HG03064 (cell line): Measurements from ENCODE around the gene LINC00305.

ENCODE experiments used
- ATAC-seq: cut with Tn5 transposase; IDR thresholded peaks from one replicate; pipeline ENCODE4 v1.9.1; 2021; ENCODE audit warnings: low read depth; ENCODE audit not compliant: unreplicated experiment

The LINC00305 gene

DNA sequence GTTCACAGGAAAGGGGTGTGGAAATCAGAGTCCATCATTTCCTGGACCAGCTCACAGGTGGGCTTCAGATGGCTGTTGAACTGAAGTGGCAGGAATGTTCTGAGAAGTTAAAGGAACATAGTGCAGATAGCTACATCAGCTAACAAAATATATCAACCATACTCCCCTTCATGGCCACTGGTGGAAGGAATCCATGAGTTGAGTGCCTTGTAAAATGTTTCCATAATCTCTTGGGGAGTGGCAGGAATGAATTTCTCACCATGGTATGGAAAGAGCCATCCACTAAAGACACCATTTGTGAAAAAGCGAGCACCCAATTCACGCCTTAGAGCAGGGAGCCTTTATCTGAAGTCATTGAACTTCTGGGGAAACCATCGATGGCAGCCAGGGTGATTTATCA, at the start of gene LINC00305:
LINC00305 (minus strand) TSS at position 101 of the 400 bp plus-strand sequence.
- ATAC-seq: no peak

DNA sequence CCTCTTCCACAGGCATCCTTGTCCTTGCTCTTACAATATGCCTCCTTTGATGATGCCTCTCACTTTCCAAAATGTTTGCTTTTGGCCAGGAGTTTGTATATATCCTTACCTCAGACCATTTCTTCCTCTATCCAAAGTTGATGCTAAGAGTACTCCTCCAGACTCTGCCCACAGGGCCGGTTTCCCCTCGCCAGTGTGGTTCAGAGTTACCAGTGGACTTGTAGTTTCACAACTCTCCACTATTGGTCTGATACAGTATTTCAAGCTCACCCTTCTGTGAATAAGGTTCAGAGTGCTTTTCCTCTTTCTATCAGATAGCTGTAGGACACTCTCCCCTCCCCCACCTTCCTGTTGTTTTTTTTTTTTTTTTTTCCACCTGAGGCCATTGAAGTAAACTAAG, 42.2 kb upstream of the LINC00305 start:
- ATAC-seq: no peak

DNA sequence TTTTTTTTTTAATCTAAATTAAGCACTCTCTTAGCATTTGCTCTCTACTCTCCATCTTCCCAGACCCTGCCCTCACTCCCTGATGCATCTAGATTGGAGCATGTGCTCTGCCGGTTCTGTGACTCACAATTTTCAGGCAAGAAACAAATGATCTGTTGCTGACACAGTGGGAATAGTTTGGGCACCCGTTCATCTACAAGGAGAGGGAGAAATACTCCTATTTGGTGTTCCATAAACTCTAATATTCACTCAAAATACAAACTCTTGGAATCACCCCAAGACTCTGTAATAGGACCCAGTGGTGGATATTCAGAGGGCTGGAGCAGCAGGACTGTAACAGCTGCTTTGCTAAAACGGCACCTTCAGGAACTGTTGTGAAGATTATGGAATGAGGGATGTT, 37.1 kb upstream of the LINC00305 start:
- no peak for ATAC-seq

DNA sequence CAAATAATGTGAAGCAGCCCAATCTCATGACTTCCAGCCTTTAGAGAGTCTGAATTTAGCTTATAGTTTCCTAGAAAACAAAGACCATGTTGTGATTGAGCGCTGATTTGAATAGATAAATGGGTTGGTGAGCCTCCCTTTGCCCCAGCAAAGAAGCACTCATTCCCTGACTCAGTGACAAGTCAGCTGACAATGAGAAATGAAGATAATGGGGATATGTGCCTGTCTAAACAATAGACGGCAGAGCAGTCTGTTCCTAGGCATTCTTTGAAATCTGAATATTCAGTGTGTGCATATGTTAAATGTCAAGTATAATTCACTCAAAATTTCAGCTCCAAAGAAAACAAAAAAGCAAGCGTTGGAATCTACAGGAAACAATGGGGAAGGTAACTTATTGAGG, 34.8 kb upstream of the LINC00305 start:
- ATAC-seq: no peak

DNA sequence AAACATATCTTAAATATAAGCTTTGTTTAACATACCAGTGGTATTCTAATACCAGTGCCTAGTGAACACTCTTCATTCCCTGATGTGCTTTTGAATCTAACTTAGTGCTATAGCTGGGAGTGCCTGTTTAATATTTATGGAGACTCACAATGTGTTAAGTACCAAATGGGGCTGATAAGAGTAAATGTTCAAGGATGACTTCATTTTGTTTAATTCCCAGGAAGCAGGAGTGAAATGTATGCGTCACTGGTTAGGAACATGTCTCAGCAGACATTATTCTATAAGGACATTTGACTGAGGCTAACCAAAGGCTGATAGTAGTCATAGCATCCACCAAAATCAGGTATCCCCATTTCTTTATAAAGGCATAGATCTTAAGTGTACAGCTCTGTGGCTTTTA, 31.7 kb upstream of the LINC00305 start:
- no peak for ATAC-seq

DNA sequence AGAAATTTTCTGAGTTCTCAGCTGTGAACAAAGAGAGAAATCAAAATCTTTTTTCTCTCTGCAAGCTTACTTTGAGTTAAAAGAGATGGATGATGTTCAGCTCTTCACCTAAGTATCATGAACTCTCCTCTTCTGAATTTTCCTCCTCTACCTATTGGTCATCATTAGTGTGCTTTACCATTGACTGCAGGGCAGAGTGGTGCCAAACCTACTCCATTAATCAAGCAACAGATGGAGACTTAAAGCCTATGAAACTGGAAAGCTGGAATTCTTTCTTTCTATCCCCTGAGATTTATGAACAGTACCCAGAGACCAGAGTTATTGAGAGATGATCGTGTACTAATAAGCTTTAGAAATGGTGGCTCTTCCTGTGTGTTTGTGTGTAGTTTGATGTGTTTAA, 31.3 kb upstream of the LINC00305 start:
- no peak for ATAC-seq

DNA sequence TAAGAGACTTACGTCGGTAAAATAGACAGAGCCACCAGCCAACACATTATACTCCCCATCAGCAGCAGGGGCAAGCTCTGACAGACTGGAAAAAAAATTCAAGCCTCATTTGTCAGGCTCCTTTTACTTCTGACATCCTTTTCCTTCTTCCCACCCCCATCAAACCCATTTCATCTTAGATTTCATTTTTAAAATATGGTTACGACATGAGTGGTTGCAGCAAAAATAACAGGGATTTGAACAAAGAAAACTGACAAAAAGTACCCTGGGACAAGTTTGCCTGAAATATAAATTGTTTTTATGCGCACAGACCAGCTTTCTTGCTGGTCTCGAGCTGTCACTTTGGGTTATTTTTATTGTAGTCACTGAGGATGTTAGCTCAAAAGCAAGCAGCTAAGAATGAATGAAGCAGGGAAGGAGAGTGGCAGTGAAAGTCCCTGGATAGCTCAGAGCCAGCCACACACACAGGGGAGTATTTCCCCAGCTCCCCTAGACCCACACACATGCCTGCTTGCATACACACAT, 30.7 kb upstream of the LINC00305 start:
- no peak for ATAC-seq

DNA sequence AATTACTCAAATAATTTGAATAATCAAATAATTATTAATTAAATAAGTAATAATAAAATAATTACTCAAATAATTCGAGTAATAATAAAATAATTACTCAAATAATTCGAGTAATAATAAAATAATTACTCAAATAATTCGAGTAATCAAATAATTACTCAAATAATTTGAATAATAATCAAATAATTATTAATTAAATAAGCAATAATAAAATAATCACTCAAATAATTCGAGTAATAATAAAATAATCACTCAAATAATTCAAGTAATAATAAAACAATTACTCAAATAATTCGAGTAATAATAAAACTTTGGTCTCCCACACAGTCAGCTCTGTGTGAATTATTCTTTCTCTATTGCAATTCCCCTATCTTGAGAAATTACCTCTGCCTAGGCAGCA, 30.0 kb upstream of the LINC00305 start:
- ATAC-seq: no peak

DNA sequence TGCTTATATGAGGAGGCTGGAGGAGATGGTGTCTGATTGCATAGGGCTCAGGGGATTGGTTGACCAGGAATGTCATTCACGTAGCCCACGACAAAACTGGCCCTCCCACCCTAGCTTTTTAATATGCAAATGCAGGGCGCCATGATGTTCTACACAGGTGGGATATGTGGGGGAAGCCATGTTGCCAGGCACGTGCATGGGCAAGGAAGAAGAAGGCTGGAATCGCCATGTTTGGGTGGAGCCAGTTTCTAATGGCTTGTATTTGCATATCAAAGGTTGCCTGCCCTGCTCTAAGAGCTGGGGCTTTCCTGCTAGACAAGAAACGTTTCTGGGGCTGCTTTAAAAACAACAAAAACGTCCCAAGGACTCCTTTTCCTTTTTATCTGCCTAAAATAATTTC, 26.5 kb upstream of the LINC00305 start:
- no peak for ATAC-seq

DNA sequence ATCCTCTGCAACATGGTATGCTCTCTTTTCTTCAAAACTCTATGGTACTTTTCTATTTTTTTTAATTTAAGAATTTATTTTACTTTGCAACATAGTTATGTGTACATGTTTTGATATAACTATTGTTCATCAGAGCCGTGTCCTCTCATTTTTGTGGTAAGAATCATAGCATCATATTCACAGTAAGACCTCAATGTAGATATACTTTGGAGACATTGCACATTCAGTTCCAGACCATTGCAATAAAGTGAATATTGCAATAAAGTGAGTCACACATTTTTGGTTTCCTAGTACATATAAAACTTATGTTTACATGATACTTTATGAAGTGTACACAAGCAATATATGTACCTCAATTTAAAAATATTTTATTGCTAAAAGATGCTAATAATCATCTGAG, 22.7 kb upstream of the LINC00305 start:
- ATAC-seq: no peak

DNA sequence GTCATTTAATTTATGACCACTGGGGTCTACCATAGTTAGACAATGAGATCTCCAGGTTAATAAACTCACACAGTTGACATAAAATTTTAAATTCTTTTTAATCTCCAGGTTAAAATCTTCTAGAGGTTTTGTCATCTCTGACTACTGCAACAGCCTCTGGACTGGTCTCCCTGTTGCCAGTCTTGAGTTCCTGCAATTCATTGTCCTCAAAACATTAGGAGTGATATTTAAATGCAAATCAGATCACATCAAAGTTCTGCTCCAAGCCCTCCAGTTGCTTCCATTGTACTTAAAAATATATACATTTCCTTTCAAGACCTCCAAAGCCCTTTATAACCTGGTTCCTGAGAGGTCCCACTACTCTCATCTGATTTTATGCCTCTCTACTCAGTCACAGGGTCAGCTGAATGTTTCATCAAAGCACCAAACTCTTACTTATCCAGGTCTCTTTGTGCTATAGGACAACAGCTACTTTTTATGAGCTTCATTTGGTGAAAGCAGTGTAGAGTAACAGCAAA, 18.6 kb upstream of the LINC00305 start:
- no peak for ATAC-seq

DNA sequence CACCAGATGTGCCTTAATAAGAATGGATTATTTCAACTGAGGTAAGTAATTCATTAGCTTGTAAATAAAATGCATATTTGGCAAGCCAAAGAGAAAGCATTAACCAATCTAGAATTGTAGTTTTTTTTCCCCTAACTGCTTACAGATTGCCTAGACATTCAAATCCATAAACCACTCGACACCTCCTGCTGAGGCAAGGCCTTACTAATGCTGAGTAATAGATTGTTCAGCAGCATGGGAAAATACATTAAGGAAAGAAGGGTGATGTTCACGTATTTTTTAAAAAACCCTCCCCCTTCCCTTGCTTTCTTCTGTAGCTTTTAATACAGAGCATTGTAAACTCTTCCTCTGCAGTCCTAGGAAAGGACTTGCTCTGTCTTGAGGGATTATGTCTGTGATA, 17.0 kb upstream of the LINC00305 start:
- no peak for ATAC-seq

DNA sequence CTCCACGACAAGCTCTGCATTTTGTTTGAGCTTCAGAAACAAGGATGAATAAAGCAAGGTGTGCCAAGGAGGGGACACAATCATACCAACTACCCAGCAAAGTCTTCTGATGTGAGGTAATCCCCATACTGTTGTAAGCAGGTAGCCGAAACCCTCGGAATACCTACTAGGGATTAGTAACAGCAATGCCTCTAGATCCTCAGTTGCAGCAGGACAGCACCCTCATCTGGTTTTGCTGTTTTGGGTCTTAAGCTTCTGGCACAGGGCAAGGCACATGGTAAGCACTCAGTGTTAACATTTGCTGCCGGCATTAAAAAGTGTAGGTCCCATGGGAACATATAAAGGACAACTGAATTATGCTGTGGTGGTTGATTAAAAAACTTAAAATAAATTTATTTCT, 16.0 kb upstream of the LINC00305 start:
- no peak for ATAC-seq

DNA sequence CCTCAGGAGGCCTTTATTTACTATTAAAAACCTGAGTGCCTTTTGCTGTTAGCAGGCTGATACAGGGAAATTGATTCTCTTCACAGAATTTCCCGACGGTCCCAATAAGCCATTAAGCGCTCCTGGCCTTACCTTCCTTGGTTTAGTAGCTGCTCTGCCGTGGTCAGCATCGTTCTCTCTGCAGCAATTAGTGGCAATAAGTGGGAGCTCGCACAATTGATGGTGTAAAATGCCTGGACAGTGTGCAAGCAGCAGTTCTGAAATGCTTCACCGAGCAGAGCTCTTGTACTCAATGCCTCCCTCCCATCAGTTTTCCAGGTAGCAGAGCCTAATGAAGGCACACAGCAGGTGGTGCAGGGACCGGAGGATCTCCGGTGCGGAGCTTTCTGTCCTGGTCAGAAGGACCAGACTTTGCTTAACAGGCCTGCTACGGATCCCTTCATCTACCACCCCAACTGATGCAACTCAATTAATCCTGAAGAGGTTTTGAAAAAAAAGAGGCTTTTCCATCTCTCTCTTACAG, 1.1 kb upstream of the LINC00305 start:
- ATAC-seq: no peak

DNA sequence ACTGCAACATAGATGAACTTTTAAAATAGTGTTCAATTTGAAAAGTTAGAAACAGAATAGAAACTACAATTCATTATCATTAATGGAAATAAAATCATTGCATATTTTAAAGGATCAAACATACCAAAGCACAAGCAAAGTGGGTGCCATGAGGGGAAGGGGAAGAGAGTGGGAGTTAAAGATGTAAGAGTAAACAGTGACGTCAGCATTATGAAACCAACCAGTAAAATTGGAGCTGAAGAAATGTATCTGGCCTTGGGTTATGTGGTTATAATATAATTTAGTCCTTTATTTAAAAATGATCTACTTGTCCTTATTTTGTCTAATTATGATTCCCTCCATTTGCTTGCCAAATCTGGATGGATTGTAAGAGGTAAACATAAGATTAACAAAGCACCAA, 6.0 kb downstream of the LINC00305 start:
- no peak for ATAC-seq

DNA sequence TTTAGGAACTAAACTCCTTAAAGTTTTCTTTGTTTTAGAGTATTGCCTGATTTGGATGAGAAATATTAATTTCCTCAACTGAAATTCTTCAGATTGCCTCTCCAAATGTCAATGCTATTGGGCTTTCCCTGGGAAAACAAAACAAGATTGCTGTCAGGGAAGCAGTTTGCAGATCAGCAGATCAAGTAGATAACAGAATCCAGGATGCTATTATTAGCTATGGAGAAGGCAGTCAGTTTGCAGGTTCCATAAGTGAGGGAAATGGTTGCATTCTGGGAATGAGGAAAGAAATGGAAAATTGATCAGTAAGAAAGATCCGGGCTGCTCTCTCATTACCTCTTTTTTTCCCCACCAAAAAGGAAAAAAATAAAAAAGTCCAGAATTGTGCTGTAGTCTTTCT, 11.0 kb downstream of the LINC00305 start:
- ATAC-seq: no peak

DNA sequence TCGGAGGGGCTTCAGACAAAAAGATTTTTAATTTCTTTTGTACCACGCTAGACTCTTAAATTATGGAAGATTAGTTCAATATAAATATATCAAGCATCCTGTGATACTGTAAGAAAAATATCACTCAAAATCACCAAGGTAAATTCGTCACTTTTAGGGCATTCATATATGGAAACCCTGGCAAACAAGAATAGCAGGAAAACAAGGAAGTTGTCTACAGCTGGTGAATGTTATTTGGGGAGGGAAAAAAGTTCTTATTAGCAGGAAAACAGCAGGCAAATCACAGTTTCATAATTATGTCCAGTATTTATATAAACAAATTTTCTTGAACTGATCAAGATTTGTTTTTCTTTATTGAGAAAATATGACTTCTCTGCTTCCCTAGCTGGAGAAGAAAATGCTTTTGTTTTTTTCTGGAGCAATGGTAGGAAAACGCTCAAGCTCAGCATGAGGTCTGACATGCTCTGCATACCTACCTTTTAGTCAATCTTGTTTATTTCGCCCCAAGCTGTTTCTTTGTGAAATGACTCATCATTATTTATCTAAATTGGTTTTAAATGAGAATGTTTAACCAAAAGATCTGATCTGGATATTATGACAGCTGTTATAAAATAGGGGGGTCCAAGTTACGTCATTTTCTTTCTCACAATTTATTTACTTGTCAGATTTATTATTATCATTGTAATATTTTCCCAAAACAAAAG, 14.7 kb downstream of the LINC00305 start:
- no peak for ATAC-seq

DNA sequence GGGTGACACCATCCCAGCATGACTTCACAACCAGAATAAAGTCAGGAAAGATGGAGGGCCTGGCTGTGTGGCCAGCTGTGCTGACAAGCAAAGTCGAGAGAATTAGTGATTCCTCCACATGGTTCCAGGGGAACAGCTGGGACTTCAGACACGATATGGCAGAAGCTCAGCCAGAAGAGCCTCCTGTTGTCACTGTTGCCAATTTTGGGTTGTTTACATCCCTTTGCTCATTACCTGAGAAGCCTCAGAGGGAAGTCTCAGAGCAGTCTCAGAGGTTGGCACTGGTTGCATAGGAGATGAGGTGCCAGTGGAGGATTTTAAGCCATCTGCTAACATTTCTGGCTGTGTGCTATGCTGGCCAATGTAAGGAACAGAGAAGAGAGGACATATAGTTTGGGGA, 16.0 kb downstream of the LINC00305 start:
- ATAC-seq: no peak

DNA sequence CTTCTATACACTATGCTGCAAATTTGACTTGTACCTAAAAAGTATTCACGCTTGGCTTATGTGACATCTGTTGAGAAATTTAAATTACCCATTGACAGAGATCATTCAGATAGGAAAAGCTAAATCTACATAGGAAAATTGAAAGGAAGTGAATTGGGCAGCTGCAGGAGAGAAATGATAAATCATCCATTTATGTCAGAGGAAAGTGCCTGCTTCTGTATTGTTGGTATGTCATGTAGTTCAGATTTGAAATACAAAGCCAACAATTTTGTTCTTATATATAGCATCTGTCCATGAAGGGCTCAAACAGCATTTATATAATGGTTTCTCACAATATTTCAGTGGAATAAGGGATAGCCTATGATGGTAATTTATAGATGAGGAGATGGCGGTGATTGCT, 17.6 kb downstream of the LINC00305 start:
- ATAC-seq: no peak

DNA sequence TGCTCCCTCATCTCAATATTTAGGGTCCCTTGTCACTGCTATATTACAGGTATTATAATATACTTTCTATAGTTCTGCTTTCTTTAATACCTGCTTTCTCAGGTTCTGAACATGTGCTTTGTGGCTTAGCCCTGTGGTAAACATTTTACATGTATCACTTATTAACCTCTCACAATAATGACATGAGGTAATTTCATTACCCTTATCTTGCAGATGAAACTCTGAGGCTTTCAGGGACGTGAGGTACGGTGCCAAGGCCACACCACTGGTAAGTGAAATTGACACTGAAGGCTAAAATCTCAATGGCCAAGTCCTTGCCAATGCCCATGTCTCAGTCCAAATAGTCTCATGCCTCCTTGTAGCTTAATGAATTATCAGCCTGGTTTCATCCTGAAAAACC, 21.7 kb downstream of the LINC00305 start:
- no peak for ATAC-seq

DNA sequence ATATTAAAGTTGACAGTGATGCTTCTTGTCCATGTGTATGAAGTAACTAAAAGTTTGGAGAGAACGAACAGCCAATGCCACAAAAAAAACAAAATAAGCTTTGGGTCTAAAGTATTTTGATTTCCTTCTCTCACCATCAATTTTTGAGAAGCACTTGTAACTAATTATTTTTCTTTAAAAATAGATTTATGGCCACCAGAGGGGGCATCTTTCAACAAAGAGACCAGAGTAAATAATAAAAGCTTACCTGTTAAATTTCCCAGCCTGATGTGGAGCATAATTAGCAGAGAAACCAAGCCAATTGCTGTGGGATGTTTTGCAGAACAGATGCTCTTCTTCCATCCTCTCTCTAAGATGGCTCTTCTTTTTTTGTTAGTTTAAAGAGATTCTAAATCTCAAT, 29.0 kb downstream of the LINC00305 start:
- ATAC-seq: no peak

DNA sequence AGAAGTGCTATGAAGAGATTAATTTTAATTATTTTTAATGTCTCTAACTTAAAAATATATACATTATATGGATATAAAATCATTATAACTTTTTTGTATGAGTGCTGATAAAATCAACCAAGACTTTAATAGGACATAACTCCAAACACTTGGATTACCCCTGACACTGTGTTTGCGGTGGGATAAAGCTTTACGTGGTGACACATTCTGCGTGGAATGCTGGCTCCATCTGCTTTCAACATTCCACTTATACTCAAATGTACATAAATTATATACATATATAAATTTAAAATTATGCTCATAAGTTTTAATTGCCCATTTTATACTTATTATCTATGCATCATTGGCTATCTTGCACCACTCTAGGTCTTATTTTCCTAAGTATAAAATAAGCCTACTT, 30.5 kb downstream of the LINC00305 start:
- no peak for ATAC-seq
